ENCODE measurements around the gene CCNDBP1.

The CCNDBP1 gene

DNA sequence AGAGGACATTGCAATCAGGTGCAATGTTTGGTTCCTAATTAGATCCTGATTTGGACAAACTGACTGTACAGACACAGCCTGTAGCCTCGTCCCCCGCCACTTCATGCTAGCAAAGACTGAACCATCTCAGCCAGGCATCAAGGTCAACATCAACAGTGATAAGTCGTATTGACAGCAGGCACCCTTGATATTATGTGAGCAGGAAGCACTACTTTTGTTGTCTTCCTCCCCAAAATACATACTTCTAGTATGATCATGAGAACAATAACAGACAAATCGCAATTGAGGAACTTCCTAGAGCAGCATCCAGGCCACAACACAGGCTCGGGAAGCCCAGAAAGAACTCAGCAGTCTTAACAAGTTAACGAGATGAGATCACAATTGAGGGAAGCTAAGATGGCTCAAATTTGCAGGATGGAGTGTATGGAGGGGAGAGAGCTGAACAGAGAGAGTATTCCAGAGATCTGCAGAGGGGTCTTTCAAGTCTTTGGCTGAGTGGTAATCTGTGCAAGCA is 61.1 kb downstream of the CCNDBP1 start:
- DNase-seq, result peak; percentile 51 to 65 (median 60)
